HCT116 (cell line): Measurements from ENCODE around the gene IFI16. TPM values are rescaled to one million over a fixed set of nuclear protein-coding genes. Genes with fewer than 3 reads are reported as not detected.
"Not testable (repeated sequence)": the region's sequence is repeated elsewhere in the genome, so short reads cannot be mapped to it uniquely, and the experiment has no call there.

Experiments
- ATAC-seq: fragments of 200-7000 bp; cut with Tn5 transposase; 2 replicates; pipeline ENCODE4 v1.9.1; 2020; ENCODE audit warnings: mild to moderate bottlenecking, moderate library complexity
- BruUV-seq: library from RNA; stranded (reverse); fragments of 400-500 nt; replicated peaks from 2 replicates; lab custom pipeline; 2021; lab: Mats Ljungman, UMichigan
- CTCF ChIA-PET: fragments of 300-600 bp; sonication (Branson Sonifier 250); formaldehyde crosslinking; loops from one replicate; lab custom pipeline; 2021; ENCODE audit warnings: antibody characterized with exemption; lab: Charles Lee
- POLR2A ChIA-PET: fragments of 300-600, 350-600 bp; sonication (Branson Sonifier 250); formaldehyde crosslinking; loops from one replicate; lab custom pipeline; 2021; ENCODE audit warnings: antibody characterized with exemption; lab: Charles Lee
- RAD21 ChIA-PET, 2 experiments: fragments of 300-600 bp; sonication (Branson Sonifier 250); formaldehyde crosslinking; loops; one replicate each; lab custom pipeline; 2023; ENCODE audit warnings: low total read pairs in 2 of 2; ENCODE audit not compliant: uncharacterized antibody in 2 of 2, unreplicated experiment in 2 of 2, low non-redundant PET in 1 of 2; lab: Charles Lee
- DNase-seq: peaks from one replicate; pipeline ENCODE4 v3.0.0-alpha.2; 2010; ENCODE audit warnings: low read depth, low spot score
- H2AFZ ChIP-seq: fragments of 200-600 bp; shearing (Covaris generic), sonication (generic); 2 replicates; pipeline ENCODE4 v1.6.1; 2017; ENCODE audit warnings: low read depth, mixed run types, mixed read lengths, antibody characterized with exemption, low read length; ENCODE audit not compliant: poor library complexity, severe bottlenecking
- H3K27ac ChIP-seq: 2 replicates; pipeline ENCODE4 v1.5.1; 2012; ENCODE audit warnings: low read depth, low read length
- H3K27me3 ChIP-seq: fragments of 200-600 bp; sonication (generic); 2 replicates; pipeline ENCODE4 v1.6.1; 2016; ENCODE audit warnings: mixed run types, low read length, mixed read lengths; ENCODE audit not compliant: insufficient read depth
- H3K36me3 ChIP-seq, 2 experiments: fragments of 200-500 bp in 1 of 2; fragments of 200-600 bp in 1 of 2; sonication (Bioruptor generic) in 1 of 2; sonication (generic) in 1 of 2; 2 replicates each; pipeline versions ENCODE4 v1.5.1 to v1.6.1; 2014 to 2016; ENCODE audit warnings: low read length in 2 of 2, inconsistent platforms in 1 of 2, mixed read lengths in 1 of 2, mixed run types in 1 of 2; ENCODE audit not compliant: insufficient read depth in 2 of 2, control insufficient read depth in 1 of 2
- H3K4me1 ChIP-seq, 2 experiments: fragments of 200-600 bp in 1 of 2; sonication (generic) in 1 of 2; 2 replicates each; pipeline versions ENCODE4 v1.5.1 to v1.6.1; 2012 to 2017; ENCODE audit warnings: low read length in 2 of 2, inconsistent platforms in 1 of 2, mild to moderate bottlenecking in 1 of 2, mixed read lengths in 1 of 2, mixed run types in 1 of 2, moderate library complexity in 1 of 2; ENCODE audit not compliant: insufficient read depth in 2 of 2, control insufficient read depth in 1 of 2
- H3K4me2 ChIP-seq: fragments of 200-600 bp; sonication (generic); 2 replicates; pipeline ENCODE4 v1.6.1; 2017; ENCODE audit warnings: mixed run types, low read length, mixed read lengths
- H3K4me3 ChIP-seq, 2 experiments: fragments of 200-600 bp in 1 of 2; sonication (generic) in 1 of 2; replicated peaks in 1 of 2; 2 replicates each; pipeline ENCODE4 v1.5.1; 2011 to 2016; ENCODE audit warnings: low read length in 2 of 2, control low read depth in 1 of 2, low read depth in 1 of 2, mild to moderate bottlenecking in 1 of 2, mixed read lengths in 1 of 2, mixed run types in 1 of 2
- H3K79me2 ChIP-seq: fragments of 200-600 bp; sonication (generic); 2 replicates; pipeline ENCODE4 v1.6.1; 2017; ENCODE audit warnings: mild to moderate bottlenecking, mixed run types, low read length, moderate library complexity, mixed read lengths; ENCODE audit not compliant: insufficient read depth
- H3K9ac ChIP-seq: fragments of 200-600 bp; sonication (generic); 2 replicates; pipeline ENCODE4 v1.6.1; 2016; ENCODE audit warnings: low read length, mixed read lengths
- H3K9me2 ChIP-seq: fragments of 200-600 bp; sonication (generic), shearing (Covaris generic); 2 replicates; pipeline ENCODE4 v1.6.1; 2017; ENCODE audit warnings: mixed run types, mild to moderate bottlenecking, moderate library complexity; ENCODE audit not compliant: insufficient read depth
- H3K9me3 ChIP-seq, 2 experiments: fragments of 200-500 bp in 1 of 2; fragments of 200-600 bp in 1 of 2; sonication (Bioruptor generic) in 1 of 2; sonication (generic) in 1 of 2; 2 replicates each; pipeline ENCODE4 v1.6.1; 2014 to 2017; ENCODE audit warnings: low read length in 2 of 2, mixed read lengths in 2 of 2, inconsistent platforms in 1 of 2, low read depth in 1 of 2, mild to moderate bottlenecking in 1 of 2, mixed run types in 1 of 2, moderate library complexity in 1 of 2; ENCODE audit not compliant: control insufficient read depth in 1 of 2, insufficient read depth in 1 of 2
- H4K20me1 ChIP-seq: fragments of 200-600 bp; sonication (generic), shearing (Covaris generic); 2 replicates; pipeline ENCODE4 v1.6.1; 2017; ENCODE audit warnings: mixed run types, mild to moderate bottlenecking, moderate library complexity; ENCODE audit not compliant: insufficient read depth
- ATF3 ChIP-seq: IDR thresholded peaks from 2 replicates; pipeline ENCODE4 v1.6.1; 2012
- CBX3 ChIP-seq: IDR thresholded peaks from 2 replicates; pipeline ENCODE4 v1.6.1; 2012; ENCODE audit warnings: low read depth
- EZH2phosphoT487 ChIP-seq: fragments of 200-600 bp; IDR thresholded peaks from 2 replicates; pipeline ENCODE4 v1.6.1; 2018; ENCODE audit warnings: antibody characterized with exemption, borderline replicate concordance
- MAX ChIP-seq: IDR thresholded peaks from 2 replicates; pipeline ENCODE4 v1.6.1; 2012
- POLR2A ChIP-seq: IDR thresholded peaks from 2 replicates; pipeline ENCODE4 v1.7.0; 2011; ENCODE audit warnings: borderline replicate concordance; ENCODE audit not compliant: insufficient read depth, insufficient read length; ENCODE audit errors: extremely low read depth
- RAD21 ChIP-seq: IDR thresholded peaks from 2 replicates; pipeline ENCODE4 v1.6.1; 2012; ENCODE audit warnings: low read depth, mild to moderate bottlenecking
- SIN3A ChIP-seq: IDR thresholded peaks from 2 replicates; pipeline ENCODE4 v1.6.1; 2012; ENCODE audit warnings: low read depth
- intact Hi-C: fragments of 100-400 bp; cut with micrococcal nuclease; formaldehyde crosslinking; loops from 2 replicates; pipeline ENCODE4 v1.10.0; 2022
- total RNA-seq: library from RNA; stranded (reverse); gene quantifications from one replicate; pipeline ENCODE4 v1.2.1, GENCODE V29; 2021; ENCODE audit not compliant: unreplicated experiment

The IFI16 gene
- total RNA-seq, 1 experiment from 2014 or later = 1.6 TPM

GRCh38 chr1:159040893-159041724 lies 31.4 kb downstream of the IFI16 start (continued):
- TF ChIP-seq ATF3 = no peak
- no peak for TF ChIP-seq SIN3A
- no peak for TF ChIP-seq CBX3
- TF ChIP-seq POLR2A = no peak

- H3K4me3 ChIP-seq, H4K20me1 ChIP-seq, BruUV-seq, H3K9me3 ChIP-seq, CTCF ChIA-PET, RAD21 ChIA-PET, H3K4me1 ChIP-seq, H3K79me2 ChIP-seq, H3K9ac ChIP-seq, H3K27ac ChIP-seq, H3K36me3 ChIP-seq, ATAC-seq, H3K9me2 ChIP-seq, H3K27me3 ChIP-seq, H2AFZ ChIP-seq, intact Hi-C loops, H3K4me2 ChIP-seq, DNase-seq, POLR2A ChIA-PET: not testable (repeated sequence)
Measured at GRCh38 chr1:159046486-159046885, 36.8 kb downstream of the IFI16 start.

- POLR2A ChIA-PET = no interaction called here
- no peak overlapping the region for H3K9ac ChIP-seq
Measured at GRCh38 chr1:159051436-159051835, 41.7 kb downstream of the IFI16 start.

More at GRCh38 chr1:159051436-159051835, 41.7 kb downstream of the IFI16 start:
- no peak for TF ChIP-seq EZH2phosphoT487
- no peak for TF ChIP-seq MAX
- TF ChIP-seq RAD21 = no peak
- Histone ChIP-seq H3K9me2 (no peaks in the 10 kb centered on the region), H3K4me3 (no peak overlapping the region), H3K4me1 (no peaks in the 10 kb centered on the region), H3K79me2 (no peaks in the 10 kb centered on the region), H3K4me2 (no peak overlapping the region), H3K27ac (no peak overlapping the region), H3K27me3 (0 out of 2 replicates have a peak, but pooled peaks cover 4% of the 10 kb centered on the region), H3K36me3 (no peaks in the 10 kb centered on the region), H3K9me3 (no peaks in the 10 kb centered on the region), H4K20me1 (no peaks in the 10 kb centered on the region), H2AFZ (no peak overlapping the region)
- ChIA-PET CTCF (no interaction called here), RAD21 (no interaction called here)
- intact Hi-C loops = no loop called here
- no TSS peak for BruUV-seq
- ATAC-seq (no peak), DNase-seq (no peak)
